Choroid plexus epithelial cell (primary cell): ENCODE data around the gene OR52W1.

Experiments
- DNase-seq: peaks from one replicate; pipeline ENCODE4 v3.0.0-alpha.2; 2010; ENCODE audit warnings: low read depth
- H3K4me3 ChIP-seq: 2 replicates; pipeline ENCODE4 v1.5.1; 2011; ENCODE audit warnings: low read depth, mild to moderate bottlenecking, control low read depth, low read length, moderate library complexity
- TF ChIP-seq, protein P1 (sequence below): conservative IDR thresholded peaks from 2 replicates; pipeline ENCODE4 v1.5.1; 2011; ENCODE audit warnings: low read depth, mild to moderate bottlenecking, control low read depth, inconsistent platforms, low read length, moderate library complexity

The OR52W1 gene

GRCh38 chr11:6204706-6205105 lies 5.7 kb downstream of the OR52W1 start:
- peak; percentile 14 for DNase-seq
- H3K4me3 ChIP-seq, result no peak overlapping the region
- TF ChIP-seq, protein P1, sequence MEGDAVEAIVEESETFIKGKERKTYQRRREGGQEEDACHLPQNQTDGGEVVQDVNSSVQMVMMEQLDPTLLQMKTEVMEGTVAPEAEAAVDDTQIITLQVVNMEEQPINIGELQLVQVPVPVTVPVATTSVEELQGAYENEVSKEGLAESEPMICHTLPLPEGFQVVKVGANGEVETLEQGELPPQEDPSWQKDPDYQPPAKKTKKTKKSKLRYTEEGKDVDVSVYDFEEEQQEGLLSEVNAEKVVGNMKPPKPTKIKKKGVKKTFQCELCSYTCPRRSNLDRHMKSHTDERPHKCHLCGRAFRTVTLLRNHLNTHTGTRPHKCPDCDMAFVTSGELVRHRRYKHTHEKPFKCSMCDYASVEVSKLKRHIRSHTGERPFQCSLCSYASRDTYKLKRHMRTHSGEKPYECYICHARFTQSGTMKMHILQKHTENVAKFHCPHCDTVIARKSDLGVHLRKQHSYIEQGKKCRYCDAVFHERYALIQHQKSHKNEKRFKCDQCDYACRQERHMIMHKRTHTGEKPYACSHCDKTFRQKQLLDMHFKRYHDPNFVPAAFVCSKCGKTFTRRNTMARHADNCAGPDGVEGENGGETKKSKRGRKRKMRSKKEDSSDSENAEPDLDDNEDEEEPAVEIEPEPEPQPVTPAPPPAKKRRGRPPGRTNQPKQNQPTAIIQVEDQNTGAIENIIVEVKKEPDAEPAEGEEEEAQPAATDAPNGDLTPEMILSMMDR, result no peak

- TF ChIP-seq, protein P1, result no peak
- no peak within 1 kb of the TSS for H3K4me3 ChIP-seq
- no peak for DNase-seq
Measured at GRCh38 chr11:6205366-6205765, 6.3 kb downstream of the OR52W1 start, which contains the start of gene C11orf42. C11orf42 (plus strand) TSS chr11:6205557; CDS start chr11:6205616, 59 bp downstream.

DNA sequence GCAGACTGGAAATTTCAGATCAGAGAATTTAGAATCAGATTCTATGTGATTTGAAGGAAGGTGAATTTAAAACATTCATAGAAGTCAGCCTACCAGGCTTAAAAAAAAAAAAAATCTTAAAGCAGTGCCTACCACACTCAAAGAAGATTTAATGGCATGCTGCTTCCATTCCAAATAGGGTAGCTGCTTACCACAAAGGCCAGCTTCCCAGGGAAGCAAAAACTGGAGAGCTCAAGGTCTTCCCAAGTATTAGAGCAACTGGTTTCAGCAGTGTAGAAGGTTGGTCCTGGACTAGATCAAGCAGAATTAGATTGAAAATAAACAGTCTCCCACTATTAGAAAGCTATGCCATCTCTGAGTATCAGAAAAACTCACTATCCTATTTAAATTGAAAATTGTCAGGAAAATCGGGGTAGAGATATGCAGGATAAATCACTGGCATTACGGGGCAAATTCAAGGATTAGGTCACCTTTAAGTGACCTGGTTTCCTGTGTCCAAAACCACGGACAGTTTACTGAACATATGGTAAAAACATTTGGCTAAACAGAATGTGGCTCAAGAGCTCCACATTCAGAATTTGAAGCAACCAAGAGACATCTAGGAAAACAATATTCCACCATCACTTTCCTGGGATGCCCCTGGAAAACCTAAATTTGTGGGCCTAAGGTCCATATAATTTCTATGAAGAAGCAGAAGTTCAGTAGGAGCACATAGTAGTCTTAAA lies 7.6 kb downstream of the OR52W1 start:
- H3K4me3 ChIP-seq, result no peak overlapping the region
- TF ChIP-seq, protein P1, result no peak
- DNase-seq, result no peak

DNA sequence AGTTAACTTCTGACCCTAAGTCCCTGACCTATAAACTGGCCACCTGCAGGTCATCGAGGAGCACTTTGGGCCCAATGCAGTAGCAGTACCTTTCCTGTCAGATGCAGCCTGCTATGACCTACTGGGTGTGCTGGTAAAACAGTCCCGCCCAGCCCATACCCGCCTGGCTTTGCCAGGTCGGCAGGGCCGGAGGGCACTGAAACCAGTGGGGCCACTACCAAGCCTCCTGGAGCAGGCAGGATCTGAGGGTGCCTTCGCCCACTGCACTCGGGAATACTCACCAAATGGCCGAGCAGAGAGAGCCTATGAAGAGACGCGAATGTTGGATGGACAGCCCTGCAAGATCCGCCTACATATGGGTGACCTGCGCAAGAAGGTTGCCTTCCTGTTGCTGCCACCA lies 10.8 kb downstream of the OR52W1 start:
- TF ChIP-seq, protein P1, result no peak
- DNase-seq, result no peak
- H3K4me3 ChIP-seq, result no peak overlapping the region

GRCh38 chr11:6210274-6210955 lies 11.4 kb downstream of the OR52W1 start:
- no peak overlapping the region for H3K4me3 ChIP-seq
- TF ChIP-seq, protein P1, result no peak
- DNase-seq, result peak; percentile 14

GRCh38 chr11:6214530-6214929 lies 15.5 kb downstream of the OR52W1 start:
- TF ChIP-seq, protein P1, result no peak
- H3K4me3 ChIP-seq, result no peak overlapping the region
- DNase-seq, result no peak
